GM21529 (cell line): ENCODE data around the gene UVSSA.
"Not testable (repeated sequence)": the region's sequence is repeated elsewhere in the genome, so short reads cannot be mapped to it uniquely, and the experiment has no call there.

ENCODE experiments used
- ATAC-seq: cut with Tn5 transposase; IDR thresholded peaks from one replicate; pipeline ENCODE4 v1.9.1; 2021; ENCODE audit not compliant: unreplicated experiment

The UVSSA gene

GRCh38 chr4:1375761-1376322, 28.8 kb downstream of the UVSSA start:
- no peak for ATAC-seq

- no peak for ATAC-seq
These were observed 29.4 kb downstream of the UVSSA start for GRCh38 chr4:1376391-1376840.

- no peak for ATAC-seq
These were observed 30.0 kb downstream of the UVSSA start for GRCh38 chr4:1376841-1377605.

GRCh38 chr4:1377606-1378261, 30.7 kb downstream of the UVSSA start:
- no peak for ATAC-seq

- no peak for ATAC-seq
These were observed 31.7 kb downstream of the UVSSA start for GRCh38 chr4:1378559-1379231.

GRCh38 chr4:1379351-1379781, 32.4 kb downstream of the UVSSA start:
- no peak for ATAC-seq

GRCh38 chr4:1379801-1380331, 32.9 kb downstream of the UVSSA start:
- ATAC-seq: no peak

GRCh38 chr4:1380368-1381151, 33.6 kb downstream of the UVSSA start:
- no peak for ATAC-seq

- no peak for ATAC-seq
These were observed 34.2 kb downstream of the UVSSA start for GRCh38 chr4:1381181-1381621.

GRCh38 chr4:1381944-1382541, 35.0 kb downstream of the UVSSA start:
- no peak for ATAC-seq

- ATAC-seq: no peak
These were observed 36.0 kb downstream of the UVSSA start for GRCh38 chr4:1382776-1383727.

- ATAC-seq: no peak
These were observed 37.0 kb downstream of the UVSSA start for GRCh38 chr4:1383728-1384591.

- ATAC-seq: no peak
These were observed 37.8 kb downstream of the UVSSA start for GRCh38 chr4:1384675-1385372.

- no peak for ATAC-seq
These were observed 38.6 kb downstream of the UVSSA start for GRCh38 chr4:1385373-1386340.

GRCh38 chr4:1393363-1393762, 46.4 kb downstream of the UVSSA start:
- not testable (repeated sequence) for ATAC-seq

GRCh38 chr4:1393866-1394265, 46.9 kb downstream of the UVSSA start:
- no peak for ATAC-seq
